ACHN (cell line): ENCODE measurements around the gene BORCS6.
A peak's percentile ranks its signal among the peaks of the same experiment; 100 is the strongest.
"Not testable (repeated sequence)": the region's sequence is repeated elsewhere in the genome, so short reads cannot be mapped to it uniquely, and the experiment has no call there.

Source experiments
- DNase-seq: peaks from one replicate; pipeline ENCODE4 v3.0.0-alpha.2; 2015
- in situ Hi-C: cut with HindIII; loops from 2 replicates; pipeline ENCODE4 v1.10.0; 2017; ENCODE audit warnings: low sequenced_read_pairs, low pct_ligation_motif_present, low pct_unique_long_range_greater_than_20kb

Gene BORCS6

DNA sequence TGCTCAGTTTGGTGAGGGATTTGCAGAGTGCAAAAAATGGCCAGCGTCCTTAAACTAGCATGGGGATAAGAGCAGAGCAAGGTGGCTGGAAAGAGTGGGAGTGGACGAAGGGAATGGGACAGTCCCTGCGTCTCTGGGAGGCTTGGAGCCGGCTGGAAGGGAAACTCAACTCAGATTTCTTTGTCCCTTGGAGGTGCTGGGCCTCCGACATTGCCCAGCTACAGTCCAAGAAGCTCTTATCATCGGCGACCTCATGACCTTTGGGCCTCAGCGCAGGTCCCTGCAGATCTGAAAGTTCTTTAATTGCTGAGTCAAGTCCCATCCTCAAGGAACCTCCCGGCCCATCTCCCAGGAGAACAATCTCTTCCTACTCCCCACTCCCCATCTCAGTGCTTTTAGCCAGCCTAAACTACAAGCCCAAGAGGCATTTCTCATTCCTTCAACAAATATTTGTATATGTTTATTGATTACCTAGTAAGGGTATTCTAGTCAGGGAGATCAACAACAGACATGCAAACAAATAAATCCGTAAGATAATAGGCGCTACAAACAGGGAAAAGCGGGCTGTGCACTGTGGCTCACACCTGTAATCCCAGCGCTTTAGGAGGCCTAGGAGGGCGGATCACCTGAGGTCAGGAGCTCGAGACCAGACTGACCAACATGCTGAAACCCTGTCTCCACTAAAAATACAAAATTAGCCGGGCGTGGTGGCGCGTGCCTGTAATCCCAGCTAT, 12.8 kb downstream of the BORCS6 start:
- in situ Hi-C loops: no loop called here
- no peak for DNase-seq

DNA sequence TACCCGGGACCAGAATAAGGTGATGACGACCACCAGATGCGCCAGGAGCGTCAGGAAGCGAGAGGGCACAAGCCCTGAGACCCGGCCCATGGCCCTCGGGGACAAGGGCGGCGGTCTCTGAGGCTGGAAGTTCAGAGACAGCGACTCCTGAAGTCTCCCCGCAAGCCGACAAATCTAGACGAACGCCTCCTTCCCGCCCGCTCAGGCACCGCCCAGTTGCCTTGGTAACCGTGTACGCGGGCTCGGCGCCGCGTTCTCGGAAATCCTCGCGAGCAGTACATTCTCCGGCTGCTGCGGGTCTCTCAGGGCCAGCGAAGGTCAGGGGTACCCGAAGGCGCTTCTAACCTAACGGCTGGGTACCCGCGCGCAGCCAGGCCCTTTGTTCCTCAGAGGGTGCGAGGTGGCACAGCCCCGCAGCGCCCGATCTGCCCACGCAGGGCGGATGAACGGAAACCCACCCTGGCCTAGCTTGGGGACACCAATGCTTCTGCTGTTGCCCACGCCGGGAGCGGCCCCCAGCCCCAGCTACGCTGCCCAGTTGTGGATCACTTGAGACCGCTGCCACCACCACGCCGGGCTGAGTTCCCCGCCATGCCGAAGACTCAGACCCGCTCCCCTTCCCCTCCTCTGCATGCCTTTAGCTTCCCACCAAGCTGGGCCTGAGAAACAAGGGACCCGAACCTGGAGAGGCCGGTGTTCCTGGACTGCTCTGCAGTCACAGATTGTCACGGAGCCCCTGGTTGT, 13.6 kb downstream of the BORCS6 start, which contains the start of gene TMEM107:
TMEM107 (minus strand) TSS at position 184 of the 744 bp plus-strand sequence; CDS start at position 90, 94 bp downstream.
- in situ Hi-C loops: no loop called here
- peak; percentile 93 for DNase-seq

DNA sequence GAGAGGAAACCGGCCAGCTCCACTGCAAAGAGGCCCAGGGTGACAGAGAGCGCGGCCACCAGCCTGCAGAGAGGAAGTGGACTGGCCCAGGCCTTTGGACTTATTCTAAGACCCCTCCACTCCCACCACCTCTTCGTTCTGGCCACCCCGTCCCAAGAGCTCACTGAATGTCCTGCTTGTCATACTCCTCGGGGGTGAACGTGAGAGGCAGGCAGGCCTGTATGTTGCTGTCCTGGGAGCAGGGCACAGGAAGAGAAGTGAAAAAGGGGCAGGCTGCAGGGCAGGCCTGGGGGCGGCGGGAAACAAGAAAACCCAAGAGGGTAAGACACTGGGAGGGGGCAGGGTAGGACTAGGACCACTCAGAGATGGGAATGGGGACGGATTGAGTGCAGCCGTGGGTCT, 14.2 kb downstream of the BORCS6 start:
- in situ Hi-C loops: no loop called here
- DNase-seq: no peak

DNA sequence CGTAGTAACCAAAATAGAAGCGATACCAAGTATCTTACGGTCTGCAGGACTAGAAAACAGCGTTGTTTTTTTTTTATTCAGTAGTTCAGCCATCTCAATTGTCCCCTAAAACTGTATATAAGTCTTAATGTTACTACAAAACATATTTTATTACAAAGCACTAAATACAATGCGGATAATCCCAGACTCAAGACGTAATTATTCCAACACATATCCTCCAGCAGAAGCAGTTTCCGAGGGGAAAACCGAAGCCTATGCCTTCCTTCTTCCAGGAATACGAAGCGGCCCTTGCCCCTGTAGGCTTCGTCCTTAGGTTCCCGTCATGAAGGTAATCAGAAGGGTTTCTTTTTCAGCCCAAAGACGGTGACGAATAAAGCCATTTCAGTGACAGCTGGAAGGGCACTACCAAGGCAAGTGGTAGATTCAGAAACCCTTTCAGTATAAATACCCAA, 16.1 kb downstream of the BORCS6 start:
- DNase-seq: no peak
- in situ Hi-C loops: no loop called here

DNA sequence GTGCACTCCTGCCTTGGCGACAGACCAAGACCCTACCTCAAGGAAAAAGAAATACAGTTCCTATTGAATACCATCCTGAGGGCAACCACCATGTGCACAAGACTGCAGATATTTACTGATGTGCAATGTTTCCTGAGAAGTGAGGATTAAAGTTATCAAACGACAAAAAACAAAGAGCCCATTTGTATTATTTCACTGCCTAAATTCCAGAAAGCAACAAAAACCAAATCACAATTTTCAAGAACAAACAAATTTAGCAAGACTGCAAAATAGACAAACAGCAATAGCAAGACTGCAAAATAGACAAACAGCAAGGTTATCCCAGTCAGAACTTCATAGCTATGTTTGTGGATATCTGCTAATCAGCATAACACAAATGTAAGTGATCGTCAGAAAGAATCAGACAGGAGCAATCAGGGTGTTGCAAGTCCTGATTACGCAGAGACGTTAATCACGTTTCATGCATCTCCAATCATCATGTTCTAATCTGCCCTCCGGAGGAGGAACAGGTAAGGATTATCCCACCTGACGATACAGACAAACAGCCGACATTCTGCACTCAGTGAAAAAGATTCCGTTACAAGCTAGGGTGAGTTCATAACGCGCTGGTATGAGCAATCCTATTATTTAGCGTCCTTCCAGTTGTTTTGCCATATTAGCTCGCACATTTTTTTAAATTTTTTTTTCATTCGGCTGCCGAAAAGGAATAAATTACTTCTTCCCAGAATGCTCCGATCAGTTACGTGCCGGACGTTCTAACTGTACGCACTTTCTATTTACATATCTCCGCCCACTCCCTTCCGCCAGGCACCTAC, 16.7 kb downstream of the BORCS6 start:
- peak; percentile 99 for DNase-seq
- in situ Hi-C loops: no loop called here

DNA sequence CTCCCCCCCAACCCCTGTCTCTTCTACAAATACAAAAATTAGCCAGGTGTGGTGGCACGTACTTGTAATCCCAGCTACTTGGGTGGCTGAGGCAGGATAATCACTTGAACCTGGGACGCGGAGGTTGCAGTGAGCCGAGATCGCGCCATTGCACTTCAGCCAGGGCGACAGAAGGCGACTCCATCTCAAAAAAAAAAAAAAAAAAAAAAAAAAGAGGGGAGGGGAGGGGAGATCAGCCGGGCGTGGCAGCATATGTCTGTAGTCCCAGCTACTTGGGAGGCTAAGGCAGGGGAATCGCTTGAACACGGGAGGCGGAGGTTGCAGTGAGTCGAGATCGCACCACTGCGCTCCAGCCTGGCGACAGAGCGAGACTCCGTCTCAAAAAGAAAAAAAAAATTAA, 19.8 kb downstream of the BORCS6 start:
- DNase-seq, in situ Hi-C loops: not testable (repeated sequence)

DNA sequence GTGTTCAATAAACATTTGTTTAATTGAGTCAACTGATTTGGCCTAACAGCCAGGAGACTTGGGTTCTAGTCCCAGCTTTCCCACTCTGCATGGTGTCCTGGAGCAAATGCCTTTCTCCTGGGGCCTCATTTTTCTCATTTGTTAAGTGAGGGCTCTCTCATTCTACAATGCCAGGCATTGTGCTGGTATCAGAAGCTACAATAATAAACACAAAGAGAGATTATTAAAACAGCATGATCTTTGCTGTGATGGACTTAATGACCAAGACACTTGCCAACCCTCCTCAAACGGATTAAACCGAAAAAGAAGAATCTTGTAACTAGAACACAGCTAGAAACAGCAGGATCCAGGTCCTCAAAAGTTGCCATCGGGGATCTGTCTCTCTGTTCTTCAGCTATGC, 22.5 kb downstream of the BORCS6 start:
- in situ Hi-C loops: no loop called here
- DNase-seq: no peak

DNA sequence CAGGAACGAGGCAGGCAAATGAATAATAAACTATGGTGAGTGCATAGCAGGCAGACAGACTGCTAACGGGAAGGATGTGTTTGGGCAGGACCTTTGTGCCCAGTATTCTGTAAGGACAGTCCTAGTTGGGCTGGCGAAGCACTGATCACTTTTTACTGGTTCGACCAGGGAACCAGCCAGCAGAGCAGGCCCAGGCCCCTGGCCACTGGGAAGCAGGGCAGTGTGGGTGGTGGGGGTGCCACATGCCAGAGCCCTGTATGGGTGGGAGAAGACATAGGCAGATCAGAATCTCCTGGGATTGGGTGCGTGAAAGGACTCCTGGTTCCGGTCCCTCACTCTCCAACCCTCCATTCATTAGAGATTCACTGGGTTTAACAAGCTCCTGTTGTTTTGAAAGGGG, 23.2 kb downstream of the BORCS6 start:
- in situ Hi-C loops: no loop called here
- no peak for DNase-seq

DNA sequence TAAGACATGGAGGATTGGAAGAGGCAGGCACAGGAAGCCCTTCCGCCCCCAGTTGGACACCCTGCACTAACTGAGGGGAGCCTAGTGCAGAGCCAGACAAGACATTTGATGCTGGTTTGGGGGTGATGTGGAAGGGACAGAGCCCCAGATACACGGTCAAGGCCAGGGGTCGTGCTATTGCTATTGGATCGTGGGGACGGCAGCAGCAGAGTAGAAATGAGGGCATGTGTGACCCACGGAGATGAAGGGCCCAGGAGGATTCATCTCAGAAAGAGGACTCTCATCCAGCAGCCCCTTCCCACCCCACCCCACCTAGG, 25.2 kb downstream of the BORCS6 start:
- DNase-seq: no peak
- in situ Hi-C loops: no loop called here

DNA sequence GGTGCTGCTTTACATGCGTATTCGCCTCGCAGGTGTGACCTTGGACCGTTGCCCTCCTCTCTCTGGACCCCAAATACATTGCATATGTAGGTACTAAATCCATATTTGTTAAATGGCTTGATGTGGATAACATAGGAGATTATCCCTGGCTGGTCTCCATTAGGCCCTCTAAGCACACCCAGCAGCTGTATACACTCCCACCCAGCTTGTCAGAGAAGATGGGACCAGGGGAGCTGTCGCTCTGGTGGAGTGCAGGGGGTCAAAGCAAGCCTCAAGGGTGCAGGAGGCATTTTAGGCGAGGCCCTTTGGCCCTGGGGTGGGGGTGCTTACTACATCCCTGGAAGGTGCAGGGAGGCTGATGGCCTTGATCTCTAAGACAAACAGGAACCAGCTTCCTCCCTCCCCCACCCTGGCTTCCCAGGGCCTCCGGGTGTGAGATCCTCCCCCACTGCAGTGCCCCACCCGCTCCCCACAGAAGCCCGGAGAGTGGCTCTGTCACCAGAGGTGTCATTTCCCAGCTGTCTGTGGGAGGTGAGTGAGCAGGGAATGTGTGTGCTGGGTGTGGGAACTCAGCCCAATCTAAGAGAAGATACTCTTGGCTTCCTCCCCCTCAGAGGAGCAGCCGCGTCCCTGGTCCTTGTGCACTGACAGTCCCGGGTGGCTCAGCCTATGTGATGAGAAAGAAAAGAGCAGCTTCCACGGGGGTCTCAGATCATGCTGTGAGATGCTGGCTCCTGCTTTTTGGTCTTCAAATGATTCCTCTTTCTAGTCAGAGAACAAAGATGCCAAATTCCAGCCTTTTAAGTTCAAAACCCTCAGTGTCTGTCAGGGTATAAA, 25.8 kb downstream of the BORCS6 start:
- DNase-seq: no peak
- in situ Hi-C loops: no loop called here

DNA sequence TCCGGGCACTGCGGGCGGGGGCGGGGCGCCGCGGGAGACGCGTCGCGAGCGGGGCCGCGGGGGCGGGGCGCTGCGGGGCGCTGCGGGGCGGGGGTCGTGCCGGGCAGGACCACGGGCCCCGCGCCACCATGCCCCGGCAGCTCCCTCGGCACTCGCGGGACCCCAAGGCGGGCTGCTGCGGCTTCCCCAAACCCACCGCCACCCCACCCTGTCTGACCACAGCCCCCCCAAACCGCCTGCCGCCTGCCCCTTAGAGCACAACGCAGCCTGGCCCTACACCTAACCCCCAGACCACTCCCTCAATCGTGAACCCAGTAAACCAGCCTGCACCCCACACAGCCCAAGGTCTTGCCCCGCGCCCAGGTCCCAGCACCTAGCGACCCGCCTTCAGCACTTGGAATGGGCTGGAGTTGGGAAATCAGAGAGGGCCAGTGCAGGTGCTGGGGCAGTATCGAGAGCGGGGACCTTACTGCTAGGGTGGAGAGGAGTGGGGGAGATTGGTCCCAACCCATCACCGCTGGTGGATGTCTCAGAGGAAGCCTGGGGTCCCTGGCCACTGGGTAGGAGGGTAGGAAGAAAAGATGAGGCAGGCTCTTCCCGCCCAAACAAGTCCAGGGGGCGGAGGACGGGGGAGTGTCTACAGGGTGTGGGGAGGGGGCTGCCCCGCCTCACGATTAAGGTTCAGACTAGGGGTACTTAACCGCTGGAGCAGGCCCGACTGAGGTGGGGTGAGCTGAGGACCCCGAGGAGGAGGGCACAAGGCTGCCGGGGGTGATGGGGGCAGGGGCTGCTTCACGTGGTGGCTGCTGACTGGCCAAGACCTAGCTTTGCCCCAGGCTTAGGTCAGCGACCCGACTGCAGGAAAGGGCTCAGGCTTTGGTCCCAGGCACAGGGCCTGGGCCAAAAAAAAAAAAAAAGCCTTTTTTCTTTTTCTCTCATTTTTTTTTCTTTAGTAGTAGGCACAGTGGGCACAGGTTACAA, 26.7 kb downstream of the BORCS6 start:
- DNase-seq: peak; percentile 30
- in situ Hi-C loops: no loop called here

DNA sequence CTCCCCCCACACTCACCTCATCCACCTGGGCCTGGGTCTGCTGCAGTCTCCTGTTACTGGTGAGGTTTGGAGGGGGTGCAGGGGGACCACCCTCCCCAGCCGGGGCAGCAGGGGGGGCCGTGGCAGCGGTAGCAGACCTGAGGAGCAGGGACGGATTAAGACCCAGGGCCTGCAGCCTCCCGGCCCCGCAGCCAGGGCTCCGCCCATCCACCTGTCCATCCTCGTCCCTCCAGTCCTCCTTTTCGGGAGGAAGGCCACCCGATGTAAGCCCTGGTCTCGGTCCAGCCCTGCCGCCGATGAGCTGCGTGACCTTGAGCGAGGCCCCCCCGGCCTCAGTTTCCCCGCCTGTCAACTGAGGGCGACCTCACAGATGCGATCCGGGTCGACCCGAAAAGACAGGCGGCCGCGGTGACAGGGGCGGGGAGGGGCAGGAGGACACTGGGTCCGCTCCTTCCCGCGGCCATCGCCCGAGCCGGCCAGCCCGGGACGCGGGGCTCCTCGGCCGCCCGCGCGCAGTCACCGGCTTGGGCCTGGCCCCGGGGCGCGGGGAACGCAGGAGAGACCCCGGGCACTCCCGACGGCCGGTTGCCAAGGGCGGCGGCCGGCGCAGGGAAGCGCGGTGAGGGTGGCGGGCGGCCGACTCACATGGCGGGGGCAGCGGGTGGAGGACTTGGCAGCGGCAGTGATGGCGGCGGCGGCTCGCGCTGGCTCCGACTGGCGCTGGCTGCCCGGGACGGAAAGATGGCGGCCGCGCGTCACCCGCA, 27.6 kb downstream of the BORCS6 start, which contains the start of gene VAMP2:
VAMP2 (minus strand) TSS at position 716 of the 764 bp plus-strand sequence; CDS start at position 647, 69 bp downstream.
- DNase-seq: peak; percentile 78
- in situ Hi-C loops: no loop called here

DNA sequence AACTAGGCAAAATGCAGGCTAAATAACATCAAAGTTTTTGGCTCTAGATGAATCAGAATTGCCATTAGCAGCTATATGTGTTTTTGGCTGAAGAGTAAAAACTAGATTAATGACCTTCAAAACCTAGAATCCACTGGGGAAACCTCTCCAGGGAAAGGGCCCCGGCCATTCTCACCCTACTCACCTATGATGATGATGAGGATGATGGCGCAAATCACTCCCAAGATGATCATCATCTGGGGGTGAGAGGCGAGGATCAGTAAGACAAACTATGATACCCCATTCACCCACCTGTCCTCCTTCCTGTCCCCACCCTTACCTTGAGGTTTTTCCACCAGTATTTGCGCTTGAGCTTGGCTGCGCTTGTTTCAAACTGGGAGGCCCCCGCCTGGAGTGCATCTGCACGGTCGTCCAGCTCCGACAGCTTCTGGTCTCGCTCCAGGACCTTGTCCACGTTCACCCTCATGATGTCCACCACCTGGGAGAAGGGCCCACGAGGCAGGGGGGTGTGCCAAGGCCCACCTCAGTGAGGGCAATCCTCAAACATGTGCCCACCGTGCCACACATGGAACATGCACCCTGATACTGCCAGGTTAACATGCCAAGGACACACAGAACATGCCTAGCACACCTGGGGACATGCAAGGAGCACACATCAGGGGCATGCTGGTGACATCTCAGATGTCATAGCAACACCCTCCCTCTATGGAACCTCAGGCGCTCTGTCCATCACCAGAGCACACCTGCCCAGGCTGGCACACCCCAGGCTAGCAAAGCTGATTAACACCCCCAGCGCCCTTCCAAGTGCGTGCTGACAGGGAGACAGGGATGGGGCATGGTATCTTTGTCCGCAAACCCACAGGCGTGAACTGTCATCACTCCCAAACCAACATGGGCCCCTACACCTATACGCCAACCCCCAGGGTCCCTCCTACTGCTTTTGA, 28.4 kb downstream of the BORCS6 start:
- in situ Hi-C loops: no loop called here
- no peak for DNase-seq

DNA sequence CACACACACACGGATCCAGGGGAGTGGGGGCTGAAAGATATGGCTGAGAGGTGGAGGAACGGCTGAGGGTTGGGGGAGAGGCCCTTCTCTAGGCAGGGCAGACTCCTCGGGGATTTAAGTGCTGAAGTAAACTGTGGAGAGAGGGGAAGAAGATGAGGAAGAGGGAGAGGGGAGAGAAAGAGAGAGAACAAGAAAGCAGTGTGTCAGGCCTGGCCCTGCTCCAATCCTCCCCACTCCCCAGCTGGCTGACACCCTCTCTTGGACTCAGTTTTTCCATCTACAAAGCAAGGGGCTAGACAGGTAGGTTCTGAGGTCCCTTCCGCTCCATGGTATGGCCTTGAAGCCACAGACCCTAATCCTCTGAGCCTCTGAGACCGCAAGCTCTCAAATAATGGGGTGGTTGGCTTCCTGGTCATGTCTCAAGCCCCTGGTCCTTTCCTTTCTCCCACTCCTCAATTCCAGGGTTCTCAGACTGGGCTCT, 29.2 kb downstream of the BORCS6 start:
- in situ Hi-C loops: no loop called here
- DNase-seq: no peak

DNA sequence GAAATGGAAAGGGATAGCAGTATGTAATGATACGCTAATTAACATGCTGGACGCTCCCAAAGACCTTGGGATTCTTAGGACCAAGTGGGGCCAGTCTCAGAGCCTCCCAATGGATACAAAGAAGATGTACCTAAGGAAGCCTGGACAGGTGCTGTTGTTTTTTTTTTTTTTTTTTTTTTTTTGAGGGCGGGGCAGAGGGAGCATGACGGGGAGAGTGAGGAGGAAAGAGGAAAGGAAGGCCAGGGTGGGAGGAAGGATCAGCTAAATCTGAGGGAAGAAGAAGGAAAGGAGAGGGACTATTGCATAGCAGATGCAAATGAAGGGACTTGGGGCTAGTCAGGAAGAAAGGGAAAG, 29.8 kb downstream of the BORCS6 start:
- no peak for DNase-seq
- in situ Hi-C loops: no loop called here
